HL-60 (cell line): ENCODE data around the gene PAPPA.

Source experiments
- CTCF ChIP-seq: IDR thresholded peaks from one replicate; pipeline ENCODE4 v1.5.1; 2011; ENCODE audit warnings: low read length, control low read depth, inconsistent platforms; ENCODE audit not compliant: insufficient read depth
- POLR2AphosphoS5 ChIP-seq: IDR thresholded peaks from 2 replicates; pipeline ENCODE4 v1.6.1; 2012; ENCODE audit warnings: low read depth

- no peak for TF ChIP-seq CTCF
- no peak for TF ChIP-seq POLR2AphosphoS5
These were observed 271.7 kb downstream of the PAPPA start for GRCh38 chr9:116425244-116425643.
